Panc1 (cell line): ENCODE data around the gene NDUFAF3. TPM values are rescaled to one million over a fixed set of nuclear protein-coding genes. Genes with fewer than 3 reads are reported as not detected.

Experiments used
- ATAC-seq: fragments of 200-7000 bp; cut with Tn5 transposase; 2 replicates; pipeline ENCODE4 v1.9.1; 2020; ENCODE audit warnings: mild to moderate bottlenecking, moderate library complexity
- BruUV-seq: library from RNA; stranded (reverse); fragments of 400-500 nt; replicated peaks from 2 replicates; lab custom pipeline; 2021; lab: Mats Ljungman, UMichigan
- CTCF ChIA-PET: fragments of 300-600 bp; sonication (Branson Sonifier 250); formaldehyde crosslinking; loops from one replicate; lab custom pipeline; 2022; ENCODE audit warnings: antibody characterized with exemption; lab: Charles Lee
- POLR2A ChIA-PET: fragments of 300-600 bp; sonication (Branson Sonifier 250); formaldehyde crosslinking; loops from one replicate; lab custom pipeline; 2022; ENCODE audit warnings: antibody characterized with exemption; lab: Charles Lee
- DNase-seq: peaks from one replicate; pipeline ENCODE4 v3.0.0-alpha.2; 2010; ENCODE audit warnings: low read depth, low spot score
- H3K27ac ChIP-seq: 2 replicates; pipeline ENCODE4 v1.5.1; 2011; ENCODE audit warnings: mild to moderate bottlenecking, low read length, inconsistent platforms
- H3K27me3 ChIP-seq: fragments of 200-500 bp; sonication (Bioruptor generic); 2 replicates; pipeline ENCODE4 v1.6.0; 2014; ENCODE audit warnings: low read length, inconsistent platforms; ENCODE audit not compliant: control insufficient read depth, insufficient read depth
- H3K36me3 ChIP-seq: fragments of 200-500 bp; sonication (Bioruptor generic); 2 replicates; pipeline ENCODE4 v1.5.1; 2014; ENCODE audit warnings: inconsistent platforms, mild to moderate bottlenecking, low read length, moderate library complexity; ENCODE audit not compliant: control insufficient read depth, insufficient read depth
- H3K4me1 ChIP-seq: 2 replicates; pipeline ENCODE4 v1.5.1; 2011; ENCODE audit warnings: inconsistent platforms, mild to moderate bottlenecking, low read length, moderate library complexity; ENCODE audit not compliant: control insufficient read depth, insufficient read depth
- H3K4me3 ChIP-seq, 2 experiments: 2 replicates each; pipeline ENCODE4 v1.5.1; 2011 to 2012; ENCODE audit warnings: low read depth in 2 of 2, low read length in 2 of 2, mild to moderate bottlenecking in 2 of 2, inconsistent platforms in 1 of 2, moderate library complexity in 1 of 2
- H3K9me3 ChIP-seq: fragments of 200-500 bp; sonication (Bioruptor generic); 2 replicates; pipeline ENCODE4 v1.5.1; 2014; ENCODE audit warnings: low read depth, mild to moderate bottlenecking, inconsistent platforms, low read length, moderate library complexity; ENCODE audit not compliant: control insufficient read depth, insufficient read depth
- POLR2AphosphoS5 ChIP-seq: IDR thresholded peaks from 2 replicates; pipeline ENCODE4 v1.6.1; 2012; ENCODE audit warnings: mild to moderate bottlenecking, low read depth, low read length, moderate library complexity
- SIN3A ChIP-seq: IDR thresholded peaks from 2 replicates; pipeline ENCODE4 v1.6.1; 2012; ENCODE audit warnings: low read depth, mild to moderate bottlenecking, low read length, moderate library complexity, borderline replicate concordance; ENCODE audit not compliant: insufficient read depth
- TCF7L2 ChIP-seq: IDR thresholded peaks from 2 replicates; pipeline ENCODE4 v1.6.1; 2011; ENCODE audit warnings: mild to moderate bottlenecking, low read depth, low read length, inconsistent platforms
- in situ Hi-C: cut with HindIII; loops from 2 replicates; pipeline ENCODE4 v1.10.0; 2016; ENCODE audit warnings: low sequenced_read_pairs, low pct_unique_long_range_greater_than_20kb
- intact Hi-C: fragments of 100-400 bp; cut with micrococcal nuclease; formaldehyde crosslinking; loops from one replicate; pipeline ENCODE4 v1.10.0; 2022; ENCODE audit not compliant: unreplicated experiment
- total RNA-seq: library from RNA; stranded (reverse); gene quantifications from one replicate; pipeline ENCODE4 v1.2.1, GENCODE V29; 2021; ENCODE audit not compliant: unreplicated experiment
- TF ChIP-seq, protein P1 (sequence below), 2 experiments: IDR thresholded peaks; 2 replicates each; pipeline ENCODE4 v1.6.1; 2011 to 2012; ENCODE audit warnings: low read depth in 2 of 2, control low read depth in 1 of 2, low read length in 1 of 2, mild to moderate bottlenecking in 1 of 2, moderate library complexity in 1 of 2; ENCODE audit not compliant: insufficient read depth in 1 of 2
- TF ChIP-seq, protein P2 (sequence below): fragments of 450-650 bp; IDR thresholded peaks from 2 replicates; pipeline ENCODE4 v1.5.1; 2017; ENCODE audit warnings: mild to moderate bottlenecking

The NDUFAF3 gene
- total RNA-seq, 1 experiment from 2014 or later, result 101 TPM

DNA sequence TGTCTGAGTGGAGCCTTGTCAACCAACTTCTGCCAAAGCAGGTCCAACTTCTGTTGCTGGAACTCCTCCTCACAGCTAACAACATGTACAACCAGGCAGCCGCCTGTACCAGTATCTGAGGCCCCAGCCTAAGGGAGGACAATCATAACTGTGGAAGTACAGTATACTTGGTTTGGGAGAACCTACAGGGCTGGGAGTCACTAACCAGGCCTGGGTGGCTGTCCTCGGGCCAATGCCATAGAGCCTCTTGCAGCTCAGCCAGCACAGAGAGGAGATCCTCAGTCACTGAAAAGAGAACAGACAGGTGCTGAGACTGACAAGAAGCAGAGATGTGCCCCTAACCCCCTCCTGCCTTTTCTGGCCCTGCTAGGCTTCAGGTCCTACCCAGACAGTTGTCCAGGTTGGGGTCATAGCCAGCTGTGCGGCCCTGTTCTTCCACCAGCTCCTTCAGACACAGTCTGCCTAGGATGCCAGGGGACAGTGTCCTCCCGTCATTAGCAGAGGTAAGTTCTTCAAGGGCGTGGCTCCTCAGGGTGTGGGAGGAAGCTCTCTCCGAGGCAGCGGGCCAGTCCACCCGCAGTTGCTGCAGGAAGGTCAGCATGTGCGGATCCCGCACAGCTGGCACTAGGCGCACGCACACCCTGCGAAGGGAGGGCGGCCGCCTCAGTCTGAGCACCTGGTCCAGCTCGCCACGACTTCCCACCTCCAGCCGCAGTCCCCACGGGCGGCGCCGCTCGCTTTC, 4.5 kb upstream of the NDUFAF3 start:
- ATAC-seq, result peak; percentile 0; the same call in 1 of the 2 replicates
- peak overlapping the region; percentile 71 to 90 for H3K4me3 ChIP-seq
- in situ Hi-C loops, result no loop called here
- TF ChIP-seq SIN3A (no peak), POLR2AphosphoS5 (no peak), TCF7L2 (no peak)
- TF ChIP-seq, protein P1, sequence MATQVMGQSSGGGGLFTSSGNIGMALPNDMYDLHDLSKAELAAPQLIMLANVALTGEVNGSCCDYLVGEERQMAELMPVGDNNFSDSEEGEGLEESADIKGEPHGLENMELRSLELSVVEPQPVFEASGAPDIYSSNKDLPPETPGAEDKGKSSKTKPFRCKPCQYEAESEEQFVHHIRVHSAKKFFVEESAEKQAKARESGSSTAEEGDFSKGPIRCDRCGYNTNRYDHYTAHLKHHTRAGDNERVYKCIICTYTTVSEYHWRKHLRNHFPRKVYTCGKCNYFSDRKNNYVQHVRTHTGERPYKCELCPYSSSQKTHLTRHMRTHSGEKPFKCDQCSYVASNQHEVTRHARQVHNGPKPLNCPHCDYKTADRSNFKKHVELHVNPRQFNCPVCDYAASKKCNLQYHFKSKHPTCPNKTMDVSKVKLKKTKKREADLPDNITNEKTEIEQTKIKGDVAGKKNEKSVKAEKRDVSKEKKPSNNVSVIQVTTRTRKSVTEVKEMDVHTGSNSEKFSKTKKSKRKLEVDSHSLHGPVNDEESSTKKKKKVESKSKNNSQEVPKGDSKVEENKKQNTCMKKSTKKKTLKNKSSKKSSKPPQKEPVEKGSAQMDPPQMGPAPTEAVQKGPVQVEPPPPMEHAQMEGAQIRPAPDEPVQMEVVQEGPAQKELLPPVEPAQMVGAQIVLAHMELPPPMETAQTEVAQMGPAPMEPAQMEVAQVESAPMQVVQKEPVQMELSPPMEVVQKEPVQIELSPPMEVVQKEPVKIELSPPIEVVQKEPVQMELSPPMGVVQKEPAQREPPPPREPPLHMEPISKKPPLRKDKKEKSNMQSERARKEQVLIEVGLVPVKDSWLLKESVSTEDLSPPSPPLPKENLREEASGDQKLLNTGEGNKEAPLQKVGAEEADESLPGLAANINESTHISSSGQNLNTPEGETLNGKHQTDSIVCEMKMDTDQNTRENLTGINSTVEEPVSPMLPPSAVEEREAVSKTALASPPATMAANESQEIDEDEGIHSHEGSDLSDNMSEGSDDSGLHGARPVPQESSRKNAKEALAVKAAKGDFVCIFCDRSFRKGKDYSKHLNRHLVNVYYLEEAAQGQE (IDR thresholded peaks at IDR 0.05; ENCODE audit: insufficient read depth in 1 of 2, low read depth in 2 of 2, low read length in 1 of 2), result no peak
- TF ChIP-seq, protein P2, sequence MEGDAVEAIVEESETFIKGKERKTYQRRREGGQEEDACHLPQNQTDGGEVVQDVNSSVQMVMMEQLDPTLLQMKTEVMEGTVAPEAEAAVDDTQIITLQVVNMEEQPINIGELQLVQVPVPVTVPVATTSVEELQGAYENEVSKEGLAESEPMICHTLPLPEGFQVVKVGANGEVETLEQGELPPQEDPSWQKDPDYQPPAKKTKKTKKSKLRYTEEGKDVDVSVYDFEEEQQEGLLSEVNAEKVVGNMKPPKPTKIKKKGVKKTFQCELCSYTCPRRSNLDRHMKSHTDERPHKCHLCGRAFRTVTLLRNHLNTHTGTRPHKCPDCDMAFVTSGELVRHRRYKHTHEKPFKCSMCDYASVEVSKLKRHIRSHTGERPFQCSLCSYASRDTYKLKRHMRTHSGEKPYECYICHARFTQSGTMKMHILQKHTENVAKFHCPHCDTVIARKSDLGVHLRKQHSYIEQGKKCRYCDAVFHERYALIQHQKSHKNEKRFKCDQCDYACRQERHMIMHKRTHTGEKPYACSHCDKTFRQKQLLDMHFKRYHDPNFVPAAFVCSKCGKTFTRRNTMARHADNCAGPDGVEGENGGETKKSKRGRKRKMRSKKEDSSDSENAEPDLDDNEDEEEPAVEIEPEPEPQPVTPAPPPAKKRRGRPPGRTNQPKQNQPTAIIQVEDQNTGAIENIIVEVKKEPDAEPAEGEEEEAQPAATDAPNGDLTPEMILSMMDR, result no peak
- ChIA-PET POLR2A (interaction anchor here (1.1 to 1.2 kb wide), 2 partner anchors 10 to 28 kb away, joined by 3 to 4 read pairs; partner anchors contain the start of genes P4HTM and WDR6), CTCF (interaction anchor here (0.9 kb wide), 1 partner anchor 10 kb away, joined by 5 read pairs; the partner anchor contains the start of gene WDR6)
- intact Hi-C loops, result no loop called here
- H3K27ac ChIP-seq, result peak overlapping the region; percentile 97
- DNase-seq, result no peak
- peaks cover 7% of the 10 kb centered on the region; the same call in 1 of the 2 replicates for H3K36me3 ChIP-seq
- no peaks in the 10 kb centered on the region for H3K9me3 ChIP-seq
- peaks cover 8% of the 10 kb centered on the region for H3K4me1 ChIP-seq
- no TSS peak for BruUV-seq
- no peaks in the 10 kb centered on the region for H3K27me3 ChIP-seq

DNA sequence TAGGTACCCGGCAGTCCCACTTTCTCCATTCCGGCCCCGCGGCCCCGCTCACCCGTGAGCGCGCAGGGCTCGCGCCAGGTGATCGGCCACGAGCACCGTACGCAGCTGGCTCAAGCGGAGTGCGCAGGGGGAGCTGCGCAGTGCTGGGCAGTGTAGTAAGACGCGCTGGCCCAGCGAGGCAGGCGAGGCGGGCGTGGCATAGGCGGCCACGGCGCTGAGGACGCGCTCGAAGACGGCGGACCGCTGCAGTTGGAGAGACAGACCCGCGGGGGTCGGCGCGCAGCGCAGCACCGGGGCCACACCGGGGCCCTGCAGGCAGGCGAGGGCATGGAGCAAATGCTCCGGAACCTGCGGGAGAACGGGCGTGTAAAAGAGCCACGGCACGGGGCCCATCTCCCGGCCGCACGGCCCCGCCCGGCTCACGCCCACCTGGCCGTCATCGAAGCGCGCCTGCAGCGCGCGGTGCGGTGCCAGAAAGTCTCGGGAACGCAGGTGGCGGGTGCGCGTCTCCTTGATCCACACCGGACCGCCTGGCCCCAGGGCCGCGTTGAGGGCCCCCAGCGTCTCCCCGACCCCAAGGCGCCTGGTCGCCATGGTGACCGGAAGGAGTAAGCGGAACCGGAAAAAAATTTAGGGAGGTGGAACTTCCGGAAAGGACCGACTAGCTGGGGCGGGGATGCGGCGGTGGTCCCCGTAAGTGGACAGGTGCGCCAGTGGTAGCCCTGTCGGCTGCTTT, 3.8 kb upstream of the NDUFAF3 start, which contains the start of gene DALRD3:
DALRD3 (minus strand) TSS at position 610 of the 736 bp plus-strand sequence; CDS start at position 594, 16 bp downstream.
- H3K27me3 ChIP-seq, result no peaks in the 10 kb centered on the region
- POLR2A ChIA-PET, result interaction anchor here (1.1 kb wide), 1 partner anchor 11 kb away, joined by 4 read pairs; the partner anchor contains the start of gene WDR6
- in situ Hi-C loops, result no loop called here
- BruUV-seq, result no TSS peak
- peak within 1 kb of the TSS; percentile 97 for H3K27ac ChIP-seq
- no peaks in the 10 kb centered on the region for H3K9me3 ChIP-seq
- peaks cover 7% of the 10 kb centered on the region; the same call in 1 of the 2 replicates for H3K36me3 ChIP-seq
- intact Hi-C loops, result no loop called here
- CTCF ChIA-PET, result interaction anchor here (0.9 kb wide), 1 partner anchor 11 kb away, joined by 5 read pairs; the partner anchor contains the start of gene WDR6
- H3K4me1 ChIP-seq, result peaks cover 10% of the 10 kb centered on the region
- peak within 1 kb of the TSS; percentile 71 to 90 for H3K4me3 ChIP-seq
- TF ChIP-seq POLR2AphosphoS5 (peak; percentile 96), TCF7L2 (peak; percentile 80), SIN3A (peak; percentile 77; the same call in 1 of the 2 replicates)
- TF ChIP-seq, protein P2, result no peak
- TF ChIP-seq, protein P1 (IDR thresholded peaks at IDR 0.05; ENCODE audit: insufficient read depth in 1 of 2, low read depth in 2 of 2, low read length in 1 of 2), result peak in 1 of 2 experiments; percentile 10; a peak in 1 of 4 replicates
- DNase-seq, result no peak
- peak; percentile 62 for ATAC-seq
